Ovary (tissue), 9 donors: ENCODE data around the gene ATF7IP2. TPM values are rescaled to one million over a fixed set of nuclear protein-coding genes. Genes with fewer than 3 reads are reported as not detected.

ENCODE experiments used
- DNase-seq, 5 donors: peaks; one replicate each; pipeline ENCODE4 v3.0.0-alpha.2; 2019 to 2020
- H3K27ac ChIP-seq, 2 donors: fragments of 200-600 bp; one replicate each; pipeline versions ENCODE4 v1.5.1 to v1.8.0; 2019 to 2022
- H3K27me3 ChIP-seq: fragments of 200-600 bp; one replicate; pipeline ENCODE4 v1.8.0; 2022
- H3K36me3 ChIP-seq: fragments of 200-600 bp; sonication (generic); one replicate; pipeline ENCODE4 v1.5.1; 2019
- H3K4me1 ChIP-seq: one replicate; pipeline ENCODE4 v1.8.1; 2013; ENCODE audit warnings: mild to moderate bottlenecking, moderate library complexity; ENCODE audit not compliant: insufficient read depth
- H3K4me3 ChIP-seq: fragments of 200-600 bp; sonication (generic); one replicate; pipeline ENCODE4 v1.5.1; 2017
- H3K9me3 ChIP-seq, 2 donors: fragments of 200-600 bp in 1 of 2; sonication (generic) in 1 of 2; one replicate each; pipeline versions ENCODE4 v1.5.1 to v1.8.1; 2013 to 2019; ENCODE audit warnings: mild to moderate bottlenecking in 1 of 2, moderate library complexity in 1 of 2
- EP300 ChIP-seq: sonication (generic); formaldehyde crosslinking; IDR thresholded peaks from one replicate; pipeline ENCODE4 v1.6.1; 2017; ENCODE audit warnings: antibody characterized with exemption
- POLR2A ChIP-seq: fragments of 450-650 bp; IDR thresholded peaks from one replicate; pipeline ENCODE4 v1.6.1; 2017; ENCODE audit warnings: antibody characterized with exemption, mild to moderate bottlenecking, moderate library complexity
- WGBS, 3 donors: extraction: QIAGEN DNeasy Blood & Tissue Kit in 1 of 3; methylation state at CpG; one replicate each; pipeline versions ENCODE4 v1.1.5 to v1.1.7; 2013 to 2017; 5-methylcytosine and 5-hydroxymethylcytosine counted together
- intact Hi-C, 4 donors: fragments of 100-400 bp; cut with DNase I; formaldehyde crosslinking; loops; one replicate each; pipeline versions ENCODE4 v1.11.0 to v1.15.1; 2022 to 2023
- polyA plus RNA-seq, 2 donors: library from polyadenylated mRNA; stranded (reverse); fragments of 200-250 nt in 1 of 2; fragments of 350-450 nt in 1 of 2; fragmentation: Illumina TruSeq in 1 of 2; extraction: RNeasy Lipid Tissue Mini Kit (QIAGEN cat#74804) in 1 of 2; gene quantifications; one replicate each; pipeline ENCODE4 v1.2.3, GENCODE V29; 2013 to 2014
- total RNA-seq, 7 donors: library from RNA; depleted of rRNA in 2 of 7; stranded (reverse); fragments of >200 nt in 2 of 7; fragmentation: NEBNext Ultra II Directional in 3 of 7; extraction: Animal tissue kit (Norgen Biotek cat#: 25700) in 3 of 7; gene quantifications; one replicate each; pipeline versions ENCODE4 v1.1.0 to v1.2.4, GENCODE V29; 2016 to 2023
- TF ChIP-seq, protein P1 (sequence below), 3 donors: fragments of 450-650 bp in 2 of 3; fragments of 200-600 bp in 1 of 3; IDR thresholded peaks; one replicate each; pipeline versions ENCODE4 v1.5.1 to v1.8.0; 2016 to 2022; ENCODE audit warnings: antibody characterized with exemption in 3 of 3, mild to moderate bottlenecking in 1 of 3
- donor health status: DM: no; HTN: no; CAD: no; lungs with moderate emphysema.
- donor health status: DM: no; HTN: no; CAD: no.
- donor health status: Bipolar disorder and iron deficiency.
- donor health status: DM: yes; HTN: yes; CAD: no.
- donor health status: DM: no; HTN: no; CAD: no.
- donor health status: DM: yes; HTN: yes; CAD: no.

Gene ATF7IP2
- total and polyA plus RNA-seq, 9 donors: 3.5 to 20.8 (median 8.8) TPM

DNA sequence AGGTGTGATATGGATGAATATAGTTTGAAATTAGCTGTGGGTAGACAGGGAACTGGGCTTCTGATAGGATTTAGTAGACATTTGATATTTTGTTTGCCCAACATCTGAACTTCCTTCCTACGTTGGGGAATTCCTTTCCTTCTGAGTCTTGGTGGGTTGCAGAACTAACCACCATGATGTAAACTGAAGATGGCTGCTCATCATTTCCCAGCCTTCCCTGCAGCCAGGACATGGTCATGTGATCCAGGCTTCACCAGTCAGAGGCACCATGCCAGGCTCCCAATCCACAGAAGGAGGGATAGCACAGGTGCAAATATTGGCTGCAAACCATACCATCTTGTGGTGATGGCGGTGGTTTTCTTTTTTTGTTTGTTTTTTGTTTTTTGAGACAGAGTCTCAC, 137.1 kb downstream of the ATF7IP2 start:
- no peak overlapping the region for H3K27ac ChIP-seq
- intact Hi-C loops: loop anchor here in 2 of 4 donors (2.0 to 10.0 kb wide), 3 partner anchors 52 to 214 kb away; no protein-coding TSS in a partner anchor
- no peaks in the 10 kb centered on the region for H3K27me3 ChIP-seq
- TF ChIP-seq EP300 (no peak), POLR2A (no peak)
- TF ChIP-seq, protein P1, sequence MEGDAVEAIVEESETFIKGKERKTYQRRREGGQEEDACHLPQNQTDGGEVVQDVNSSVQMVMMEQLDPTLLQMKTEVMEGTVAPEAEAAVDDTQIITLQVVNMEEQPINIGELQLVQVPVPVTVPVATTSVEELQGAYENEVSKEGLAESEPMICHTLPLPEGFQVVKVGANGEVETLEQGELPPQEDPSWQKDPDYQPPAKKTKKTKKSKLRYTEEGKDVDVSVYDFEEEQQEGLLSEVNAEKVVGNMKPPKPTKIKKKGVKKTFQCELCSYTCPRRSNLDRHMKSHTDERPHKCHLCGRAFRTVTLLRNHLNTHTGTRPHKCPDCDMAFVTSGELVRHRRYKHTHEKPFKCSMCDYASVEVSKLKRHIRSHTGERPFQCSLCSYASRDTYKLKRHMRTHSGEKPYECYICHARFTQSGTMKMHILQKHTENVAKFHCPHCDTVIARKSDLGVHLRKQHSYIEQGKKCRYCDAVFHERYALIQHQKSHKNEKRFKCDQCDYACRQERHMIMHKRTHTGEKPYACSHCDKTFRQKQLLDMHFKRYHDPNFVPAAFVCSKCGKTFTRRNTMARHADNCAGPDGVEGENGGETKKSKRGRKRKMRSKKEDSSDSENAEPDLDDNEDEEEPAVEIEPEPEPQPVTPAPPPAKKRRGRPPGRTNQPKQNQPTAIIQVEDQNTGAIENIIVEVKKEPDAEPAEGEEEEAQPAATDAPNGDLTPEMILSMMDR (IDR thresholded peaks at IDR 0.05): no peak
- H3K4me3 ChIP-seq: no peak overlapping the region
- no peaks in the 10 kb centered on the region for H3K36me3 ChIP-seq
- DNase-seq: no peak
- WGBS, 3 donors: 79 to 91% (median 84%) methylated on average over 2 of the region's 2 CpGs
- H3K9me3 ChIP-seq: no peaks in the 10 kb centered on the region
- H3K4me1 ChIP-seq: peaks cover 1% of the 10 kb centered on the region

DNA sequence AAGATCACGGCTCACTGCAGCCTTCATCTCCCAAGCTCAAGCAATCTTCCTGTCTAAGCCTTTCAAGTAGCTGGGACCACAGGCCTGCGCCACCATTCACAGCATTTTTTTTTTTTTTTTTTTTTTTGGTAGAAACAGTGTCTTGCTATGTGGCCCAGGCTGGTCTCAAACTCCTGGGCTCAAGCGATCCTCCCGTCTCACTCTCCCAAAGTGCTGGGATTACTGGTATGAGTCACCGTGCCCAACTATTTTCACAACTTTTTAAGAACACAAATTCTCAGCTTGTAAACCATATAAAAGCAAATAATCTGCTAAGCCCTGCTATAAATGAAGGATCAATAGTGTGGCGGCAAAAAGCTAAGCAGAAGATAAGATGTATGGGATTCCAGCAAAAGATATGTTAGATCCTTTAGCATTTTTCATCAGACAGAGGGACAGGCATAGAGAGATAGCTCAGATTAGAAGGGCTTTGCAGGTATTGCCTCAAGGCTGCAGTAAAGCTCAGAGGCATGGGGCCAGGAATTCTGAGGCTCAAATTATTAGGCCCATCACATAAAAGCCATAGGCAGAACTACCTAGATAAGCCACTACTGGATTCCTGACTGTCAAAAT, 139.5 kb downstream of the ATF7IP2 start:
- 95 to 97% (median 97%) methylated on average over 6 of the region's 6 CpGs for WGBS, 3 donors
- Histone ChIP-seq H3K9me3 (no peaks in the 10 kb centered on the region), H3K4me1 (no peaks in the 10 kb centered on the region), H3K36me3 (no peaks in the 10 kb centered on the region), H3K4me3 (no peak overlapping the region), H3K27ac (no peak overlapping the region), H3K27me3 (no peaks in the 10 kb centered on the region)
- TF ChIP-seq, protein P1 (IDR thresholded peaks at IDR 0.05): no peak
- no peak for TF ChIP-seq POLR2A
- TF ChIP-seq EP300: no peak
- no peak for DNase-seq
- intact Hi-C loops: loop anchor here in 2 of 4 donors (5.0 to 10.0 kb wide), 2 partner anchors 49 to 212 kb away; no protein-coding TSS in a partner anchor

DNA sequence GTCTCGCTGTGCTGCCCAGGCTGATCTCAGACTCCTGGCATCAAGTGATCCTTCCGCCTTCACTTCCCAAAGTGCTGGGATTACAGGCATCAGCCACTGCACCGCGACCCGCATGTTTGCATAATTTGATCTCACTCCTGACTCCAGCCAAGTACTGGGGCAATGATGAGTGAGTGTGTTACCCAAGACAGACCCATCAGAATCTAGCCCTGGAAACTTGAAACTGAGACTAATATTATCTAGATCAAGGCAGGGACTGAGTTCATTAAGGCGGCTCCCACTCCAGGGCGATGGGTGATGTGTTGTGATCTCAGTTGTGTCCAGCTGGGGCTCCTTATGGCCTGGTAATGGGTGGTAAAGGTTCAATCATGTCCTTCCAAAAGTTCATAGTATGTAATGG, 141.1 kb downstream of the ATF7IP2 start:
- TF ChIP-seq, protein P1 (IDR thresholded peaks at IDR 0.05): no peak
- TF ChIP-seq POLR2A (no peak), EP300 (no peak)
- no peaks in the 10 kb centered on the region for H3K27me3 ChIP-seq
- no peaks in the 10 kb centered on the region for H3K36me3 ChIP-seq
- intact Hi-C loops: loop anchor here in 2 of 4 donors (5.0 to 10.0 kb wide), 2 partner anchors 48 to 210 kb away; no protein-coding TSS in a partner anchor
- no peaks in the 10 kb centered on the region for H3K9me3 ChIP-seq
- DNase-seq: no peak
- H3K4me1 ChIP-seq: no peaks in the 10 kb centered on the region
- no peak overlapping the region for H3K4me3 ChIP-seq
- no peak overlapping the region for H3K27ac ChIP-seq
- WGBS, 3 donors: 90 to 95% (median 91%) methylated on average over 7 of the region's 7 CpGs

DNA sequence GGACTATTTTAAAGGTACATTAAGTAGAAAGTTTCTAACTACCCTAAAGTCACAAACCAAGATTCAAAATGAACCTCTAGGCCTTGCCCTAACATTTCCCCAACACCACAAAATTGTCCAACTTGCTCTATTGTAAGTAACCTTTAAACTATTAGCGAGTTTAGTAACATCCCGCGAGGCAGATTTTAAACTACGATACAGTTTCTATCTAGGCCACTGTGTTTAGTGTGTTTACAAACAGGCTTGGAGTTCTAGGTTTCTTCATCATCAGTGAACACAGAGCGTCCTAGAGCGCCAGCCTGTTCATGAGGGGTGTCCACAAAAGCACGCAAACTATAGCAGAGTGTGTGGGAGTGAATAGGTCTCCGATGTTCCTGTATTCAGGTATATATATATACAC, 142.8 kb downstream of the ATF7IP2 start:
- TF ChIP-seq EP300 (no peak), POLR2A (no peak)
- TF ChIP-seq, protein P1 (IDR thresholded peaks at IDR 0.05): no peak
- no peaks in the 10 kb centered on the region for H3K4me1 ChIP-seq
- no peak for DNase-seq
- no peak overlapping the region for H3K27ac ChIP-seq
- intact Hi-C loops: loop anchor here in 2 of 4 donors (5.0 to 10.0 kb wide), 2 partner anchors 46 to 209 kb away; no protein-coding TSS in a partner anchor
- no peaks in the 10 kb centered on the region for H3K27me3 ChIP-seq
- 94 to 96% (median 95%) methylated on average over 8 of the region's 8 CpGs for WGBS, 3 donors
- H3K36me3 ChIP-seq: no peaks in the 10 kb centered on the region
- no peaks in the 10 kb centered on the region for H3K9me3 ChIP-seq
- H3K4me3 ChIP-seq: no peak overlapping the region
